Measurements from ENCODE around the gene NECTIN1.

Gene NECTIN1

GRCh38 chr11:119754656-119755355 is 25.8 kb upstream of the NECTIN1 start:
- no peak for DNase-seq

- no peak for DNase-seq
These were observed 25.2 kb upstream of the NECTIN1 start for GRCh38 chr11:119754199-119754598.

- no peak for DNase-seq
These were observed 23.9 kb upstream of the NECTIN1 start for GRCh38 chr11:119752946-119753345.

- DNase-seq, result peak; percentile 63
These were observed 23.4 kb upstream of the NECTIN1 start for GRCh38 chr11:119752345-119752871.

GRCh38 chr11:119750056-119750455 is 21.1 kb upstream of the NECTIN1 start:
- no peak for DNase-seq

- DNase-seq, result no peak
These were observed 20.1 kb upstream of the NECTIN1 start for GRCh38 chr11:119749006-119749565.

- no peak for DNase-seq
These were observed 19.1 kb upstream of the NECTIN1 start for GRCh38 chr11:119747868-119748660.

GRCh38 chr11:119745776-119746535 is 17.0 kb upstream of the NECTIN1 start:
- DNase-seq, result no peak

- DNase-seq, result no peak
These were observed 16.1 kb upstream of the NECTIN1 start for GRCh38 chr11:119745112-119745511.

- DNase-seq, result no peak
These were observed 15.6 kb upstream of the NECTIN1 start for GRCh38 chr11:119744577-119744976.

GRCh38 chr11:119743006-119743405 is 14.0 kb upstream of the NECTIN1 start:
- DNase-seq, result peak; percentile 94

GRCh38 chr11:119742263-119742861 is 13.4 kb upstream of the NECTIN1 start:
- peak; percentile 93 for DNase-seq

GRCh38 chr11:119741369-119742262 is 12.6 kb upstream of the NECTIN1 start:
- DNase-seq, result peak; percentile 76

- peak; percentile 81 for DNase-seq
These were observed 11.0 kb upstream of the NECTIN1 start for GRCh38 chr11:119739975-119740374.

GRCh38 chr11:119739021-119739703 is 10.2 kb upstream of the NECTIN1 start:
- DNase-seq, result no peak

GRCh38 chr11:119738059-119738439 is 9.0 kb upstream of the NECTIN1 start:
- DNase-seq, result no peak

GRCh38 chr11:119737366-119738058 is 8.5 kb upstream of the NECTIN1 start:
- DNase-seq, result no peak

GRCh38 chr11:119734788-119735187 is 5.8 kb upstream of the NECTIN1 start:
- no peak for DNase-seq

GRCh38 chr11:119730789-119731386 is 1.9 kb upstream of the NECTIN1 start:
- DNase-seq, result no peak

All from hematopoietic multipotent progenitor cell treated with erythropoietin and hydrocortisone succinate and interleukin-3 and kit ligand, for 4 days (in vitro differentiated cells).